Stimulated activated naive CD8-positive, alpha-beta T cell treated with anti-CD3 and anti-CD28 coated beads, Interleukin-15, Interleukin-2, amounts not matched to agents 100 ng/mL and 50 ng/mL, for 24 hours (primary cell): ENCODE measurements around the gene CCDC30.
A peak's percentile ranks its signal among the peaks of the same experiment; 100 is the strongest.

Experiments used
- H3K27ac Mint-ChIP-seq: one replicate; pipeline ENCODE4 v1.8.0; 2021; ENCODE audit warnings: mild to moderate bottlenecking, mixed read lengths
- H3K27me3 Mint-ChIP-seq: one replicate; pipeline ENCODE4 v1.8.0; 2021; ENCODE audit warnings: mixed read lengths
- H3K36me3 Mint-ChIP-seq: one replicate; pipeline ENCODE4 v1.8.0; 2021; ENCODE audit warnings: low read depth, mixed read lengths
- H3K4me1 Mint-ChIP-seq: one replicate; pipeline ENCODE4 v1.8.0; 2021; ENCODE audit warnings: low read depth, mixed read lengths
- H3K4me3 Mint-ChIP-seq: one replicate; pipeline ENCODE4 v1.8.0; 2021; ENCODE audit warnings: mild to moderate bottlenecking, mixed read lengths
- H3K9me3 Mint-ChIP-seq: one replicate; pipeline ENCODE4 v1.8.0; 2021; ENCODE audit warnings: mixed read lengths

Gene CCDC30

GRCh38 chr1:42462828-42463763 is at the start of gene CCDC30:
TSS of gene CCDC30 (plus strand) at chr1:42463286. CDS start at chr1:42480552, 17,266 bp downstream.
- peak within 1 kb of the TSS; percentile 88 for H3K27ac Mint-ChIP-seq
- H3K4me1 Mint-ChIP-seq, result peaks cover 48% of the 10 kb centered on the region
- no peaks in the 10 kb centered on the region for H3K9me3 Mint-ChIP-seq
- H3K4me3 Mint-ChIP-seq, result peak within 1 kb of the TSS; percentile 84
- peaks cover 29% of the 10 kb centered on the region for H3K36me3 Mint-ChIP-seq
- H3K27me3 Mint-ChIP-seq, result no peaks in the 10 kb centered on the region

- no peaks in the 10 kb centered on the region for H3K4me1 Mint-ChIP-seq
- no peaks in the 10 kb centered on the region for H3K9me3 Mint-ChIP-seq
- no peak overlapping the region for H3K4me3 Mint-ChIP-seq
- H3K27ac Mint-ChIP-seq, result no peak overlapping the region
- H3K36me3 Mint-ChIP-seq, result no peaks in the 10 kb centered on the region
- no peaks in the 10 kb centered on the region for H3K27me3 Mint-ChIP-seq
These were observed 48.3 kb upstream of the CCDC30 start for GRCh38 chr1:42414551-42415496.

GRCh38 chr1:42417166-42417565 is 45.9 kb upstream of the CCDC30 start:
- H3K27me3 Mint-ChIP-seq, result no peaks in the 10 kb centered on the region
- no peak overlapping the region for H3K4me3 Mint-ChIP-seq
- no peak overlapping the region for H3K27ac Mint-ChIP-seq
- H3K4me1 Mint-ChIP-seq, result no peaks in the 10 kb centered on the region
- no peaks in the 10 kb centered on the region for H3K36me3 Mint-ChIP-seq
- H3K9me3 Mint-ChIP-seq, result no peaks in the 10 kb centered on the region

GRCh38 chr1:42418516-42418915 is 44.6 kb upstream of the CCDC30 start:
- H3K9me3 Mint-ChIP-seq, result no peaks in the 10 kb centered on the region
- H3K4me1 Mint-ChIP-seq, result no peaks in the 10 kb centered on the region
- H3K27me3 Mint-ChIP-seq, result no peaks in the 10 kb centered on the region
- H3K27ac Mint-ChIP-seq, result no peak overlapping the region
- H3K4me3 Mint-ChIP-seq, result no peak overlapping the region
- no peaks in the 10 kb centered on the region for H3K36me3 Mint-ChIP-seq

GRCh38 chr1:42419126-42419821 is 43.8 kb upstream of the CCDC30 start:
- Mint-ChIP-seq H3K27ac (no peak overlapping the region), H3K4me1 (no peaks in the 10 kb centered on the region), H3K9me3 (no peaks in the 10 kb centered on the region), H3K27me3 (no peaks in the 10 kb centered on the region), H3K36me3 (no peaks in the 10 kb centered on the region), H3K4me3 (no peak overlapping the region)

- H3K27ac Mint-ChIP-seq, result no peak overlapping the region
- H3K9me3 Mint-ChIP-seq, result no peaks in the 10 kb centered on the region
- no peaks in the 10 kb centered on the region for H3K27me3 Mint-ChIP-seq
- H3K4me3 Mint-ChIP-seq, result no peak overlapping the region
- no peaks in the 10 kb centered on the region for H3K4me1 Mint-ChIP-seq
- H3K36me3 Mint-ChIP-seq, result no peaks in the 10 kb centered on the region
These were observed 43.0 kb upstream of the CCDC30 start for GRCh38 chr1:42420121-42420520.

GRCh38 chr1:42420911-42421585 is 42.0 kb upstream of the CCDC30 start:
- no peak overlapping the region for H3K4me3 Mint-ChIP-seq
- H3K27ac Mint-ChIP-seq, result no peak overlapping the region
- H3K27me3 Mint-ChIP-seq, result no peaks in the 10 kb centered on the region
- no peaks in the 10 kb centered on the region for H3K4me1 Mint-ChIP-seq
- no peaks in the 10 kb centered on the region for H3K9me3 Mint-ChIP-seq
- no peaks in the 10 kb centered on the region for H3K36me3 Mint-ChIP-seq

GRCh38 chr1:42422737-42423136 is 40.3 kb upstream of the CCDC30 start:
- Mint-ChIP-seq H3K4me3 (no peak overlapping the region), H3K27ac (no peak overlapping the region), H3K9me3 (no peaks in the 10 kb centered on the region), H3K36me3 (no peaks in the 10 kb centered on the region), H3K27me3 (no peaks in the 10 kb centered on the region), H3K4me1 (no peaks in the 10 kb centered on the region)

GRCh38 chr1:42423681-42424080 is 39.4 kb upstream of the CCDC30 start:
- no peaks in the 10 kb centered on the region for H3K27me3 Mint-ChIP-seq
- no peak overlapping the region for H3K27ac Mint-ChIP-seq
- H3K4me1 Mint-ChIP-seq, result no peaks in the 10 kb centered on the region
- H3K4me3 Mint-ChIP-seq, result no peak overlapping the region
- no peaks in the 10 kb centered on the region for H3K36me3 Mint-ChIP-seq
- H3K9me3 Mint-ChIP-seq, result no peaks in the 10 kb centered on the region

GRCh38 chr1:42424201-42424600 is 38.9 kb upstream of the CCDC30 start:
- Mint-ChIP-seq H3K4me1 (no peaks in the 10 kb centered on the region), H3K9me3 (no peaks in the 10 kb centered on the region), H3K36me3 (no peaks in the 10 kb centered on the region), H3K27ac (no peak overlapping the region), H3K4me3 (no peak overlapping the region), H3K27me3 (no peaks in the 10 kb centered on the region)

GRCh38 chr1:42427240-42427639 is 35.8 kb upstream of the CCDC30 start:
- H3K4me3 Mint-ChIP-seq, result no peak overlapping the region
- no peaks in the 10 kb centered on the region for H3K4me1 Mint-ChIP-seq
- no peaks in the 10 kb centered on the region for H3K36me3 Mint-ChIP-seq
- H3K9me3 Mint-ChIP-seq, result no peaks in the 10 kb centered on the region
- no peak overlapping the region for H3K27ac Mint-ChIP-seq
- no peaks in the 10 kb centered on the region for H3K27me3 Mint-ChIP-seq

- H3K27me3 Mint-ChIP-seq, result no peaks in the 10 kb centered on the region
- no peak overlapping the region for H3K27ac Mint-ChIP-seq
- H3K36me3 Mint-ChIP-seq, result no peaks in the 10 kb centered on the region
- H3K4me3 Mint-ChIP-seq, result no peak overlapping the region
- H3K9me3 Mint-ChIP-seq, result no peaks in the 10 kb centered on the region
- H3K4me1 Mint-ChIP-seq, result no peaks in the 10 kb centered on the region
These were observed 33.5 kb upstream of the CCDC30 start for GRCh38 chr1:42429603-42430002.

- no peaks in the 10 kb centered on the region for H3K27me3 Mint-ChIP-seq
- H3K9me3 Mint-ChIP-seq, result no peaks in the 10 kb centered on the region
- no peak overlapping the region for H3K27ac Mint-ChIP-seq
- no peaks in the 10 kb centered on the region for H3K4me1 Mint-ChIP-seq
- no peak overlapping the region for H3K4me3 Mint-ChIP-seq
- no peaks in the 10 kb centered on the region for H3K36me3 Mint-ChIP-seq
These were observed 32.6 kb upstream of the CCDC30 start for GRCh38 chr1:42430286-42431135.
